GM10266 (cell line): Measurements from ENCODE around the gene MYL3.

Experiments
- DNase-seq: peaks from one replicate; pipeline ENCODE4 v3.0.0; 2012; ENCODE audit errors: extremely low spot score
- CTCF ChIP-seq: IDR thresholded peaks from 2 replicates; pipeline ENCODE4 v1.5.1; 2012; ENCODE audit warnings: mild to moderate bottlenecking, low read depth; ENCODE audit not compliant: control insufficient read depth, insufficient read depth; ENCODE audit errors: missing control alignments

Gene MYL3

GRCh38 chr3:46899151-46900006, 36.1 kb upstream of the MYL3 start:
- no peak for TF ChIP-seq CTCF
- peak; percentile 16 for DNase-seq

DNA sequence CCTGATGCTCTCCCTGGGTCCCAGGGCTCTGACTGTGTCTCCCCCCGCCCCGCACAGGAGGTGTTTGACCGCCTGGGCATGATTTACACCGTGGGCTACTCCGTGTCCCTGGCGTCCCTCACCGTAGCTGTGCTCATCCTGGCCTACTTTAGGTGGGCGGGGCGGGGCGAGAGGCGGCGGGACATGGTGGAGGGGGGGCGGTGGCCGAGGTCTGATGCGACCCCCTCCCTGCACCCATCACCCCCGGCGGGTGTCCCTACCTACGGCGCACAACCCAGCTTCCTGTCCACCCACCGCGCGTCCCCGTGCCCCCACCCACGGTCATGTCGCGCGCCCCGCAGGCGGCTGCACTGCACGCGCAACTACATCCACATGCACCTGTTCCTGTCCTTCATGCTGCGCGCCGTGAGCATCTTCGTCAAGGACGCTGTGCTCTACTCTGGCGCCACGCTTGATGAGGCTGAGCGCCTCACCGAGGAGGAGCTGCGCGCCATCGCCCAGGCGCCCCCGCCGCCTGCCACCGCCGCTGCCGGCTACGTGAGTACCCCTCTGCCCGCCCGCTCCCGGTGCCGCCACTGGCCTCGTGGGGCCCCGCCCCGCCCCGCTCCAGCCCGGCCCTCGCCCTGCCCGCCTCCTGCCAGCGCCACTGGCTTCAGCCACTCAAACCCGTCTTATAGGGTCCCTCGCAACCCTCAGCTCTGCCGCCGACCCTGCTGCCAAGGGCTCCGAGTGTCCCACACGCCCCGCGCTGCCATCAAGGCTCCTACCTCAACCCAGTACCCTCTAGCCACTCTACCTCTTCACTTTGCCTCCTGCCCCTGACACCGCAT, 35.3 kb upstream of the MYL3 start:
- TF ChIP-seq CTCF, result no peak
- DNase-seq, result peak; percentile 27

GRCh38 chr3:46897829-46898320, 34.6 kb upstream of the MYL3 start:
- no peak for TF ChIP-seq CTCF
- DNase-seq, result no peak

- no peak for TF ChIP-seq CTCF
- DNase-seq, result no peak
These were observed 33.8 kb upstream of the MYL3 start for GRCh38 chr3:46897031-46897430.

GRCh38 chr3:46896386-46896785, 33.1 kb upstream of the MYL3 start:
- TF ChIP-seq CTCF, result no peak
- no peak for DNase-seq

GRCh38 chr3:46895761-46896160, 32.5 kb upstream of the MYL3 start:
- no peak for TF ChIP-seq CTCF
- no peak for DNase-seq
